ENCODE measurements around the gene MICALL1. TPM values are rescaled to one million over a fixed set of nuclear protein-coding genes. Genes with fewer than 3 reads are reported as not detected.
"Not testable (repeated sequence)": the region's sequence is repeated elsewhere in the genome, so short reads cannot be mapped to it uniquely, and the experiment has no call there.

The MICALL1 gene
- polyA plus RNA-seq, 3 donors: 9.1 to 19.6 (median 11.0) TPM

- H3K27ac ChIP-seq (ENCODE audit: low read depth, low read length): no peak overlapping the region
- WGBS, 3 donors: 85 to 95% (median 91%) methylated on average over 15 of the region's 15 CpGs
Observed at GRCh38 chr22:37925767-37926166, 19.7 kb downstream of the MICALL1 start.

- 60 to 91% (median 90%) methylated on average over 7 of the region's 7 CpGs for WGBS, 3 donors
- H3K27ac ChIP-seq (ENCODE audit: low read depth, low read length): no peak overlapping the region
Observed at GRCh38 chr22:37926358-37926757, 20.3 kb downstream of the MICALL1 start.

GRCh38 chr22:37926771-37927636, 20.9 kb downstream of the MICALL1 start:
- WGBS, 3 donors: 90 to 92% (median 92%) methylated on average over 29 to 32 of the region's 32 CpGs
- H3K27ac ChIP-seq (ENCODE audit: low read depth, low read length): no peak overlapping the region

- no peak overlapping the region for H3K27ac ChIP-seq (ENCODE audit: low read depth, low read length)
- 93 to 95% (median 94%) methylated on average over 5 of the region's 5 CpGs for WGBS, 3 donors
Observed at GRCh38 chr22:37927637-37927936, 21.5 kb downstream of the MICALL1 start.

GRCh38 chr22:37929390-37929789, 23.3 kb downstream of the MICALL1 start:
- H3K27ac ChIP-seq (ENCODE audit: low read depth, low read length): no peak overlapping the region

GRCh38 chr22:37930270-37930951, 24.3 kb downstream of the MICALL1 start:
- no peak overlapping the region for H3K27ac ChIP-seq (ENCODE audit: low read depth, low read length)
- WGBS, 3 donors: 44 to 74% (median 64%) methylated on average over 11 of the region's 11 CpGs

More at GRCh38 chr22:37929390-37929789, 23.3 kb downstream of the MICALL1 start:
- WGBS, 3 donors: 56 to 95% (median 93%) methylated on average over 5 of the region's 5 CpGs

GRCh38 chr22:37930952-37931440, 24.9 kb downstream of the MICALL1 start:
- H3K27ac ChIP-seq (ENCODE audit: low read depth, low read length): no peak overlapping the region
- WGBS, 3 donors: 54 to 85% (median 73%) methylated on average over 2 of the region's 2 CpGs

- no peak overlapping the region for H3K27ac ChIP-seq (ENCODE audit: low read depth, low read length)
- 50 to 93% (median 92%) methylated on average over 6 of the region's 6 CpGs for WGBS, 3 donors
Observed at GRCh38 chr22:37931893-37932389, 25.8 kb downstream of the MICALL1 start.

- no peak overlapping the region for H3K27ac ChIP-seq (ENCODE audit: low read depth, low read length)
- WGBS, 3 donors: 82 to 91% (median 85%) methylated on average over 10 of the region's 10 CpGs
Observed at GRCh38 chr22:37932401-37932800, 26.3 kb downstream of the MICALL1 start.

GRCh38 chr22:37932821-37933578, 26.9 kb downstream of the MICALL1 start:
- WGBS, 3 donors: 71 to 82% (median 79%) methylated on average over 20 to 21 of the region's 21 CpGs
- no peak overlapping the region for H3K27ac ChIP-seq (ENCODE audit: low read depth, low read length)

- no peak overlapping the region for H3K27ac ChIP-seq (ENCODE audit: low read depth, low read length)
- 7 to 10% (median 8%) methylated on average over 13 of the region's 13 CpGs for WGBS, 3 donors
Observed at GRCh38 chr22:37933711-37934376, 27.7 kb downstream of the MICALL1 start.

- H3K27ac ChIP-seq (ENCODE audit: low read depth, low read length): no peak overlapping the region
- 53 to 77% (median 63%) methylated on average over 12 of the region's 12 CpGs for WGBS, 3 donors
Observed at GRCh38 chr22:37940698-37941376, 34.7 kb downstream of the MICALL1 start.

GRCh38 chr22:37942133-37942532, 36.0 kb downstream of the MICALL1 start:
- 94 to 97% (median 95%) methylated on average over 8 of the region's 8 CpGs for WGBS, 3 donors
- no peak overlapping the region for H3K27ac ChIP-seq (ENCODE audit: low read depth, low read length)

GRCh38 chr22:37943136-37943824, 37.2 kb downstream of the MICALL1 start:
- H3K27ac ChIP-seq (ENCODE audit: low read depth, low read length): no peak overlapping the region
- 77 to 93% (median 88%) methylated on average over 12 of the region's 12 CpGs for WGBS, 3 donors

GRCh38 chr22:37943825-37944198, 37.7 kb downstream of the MICALL1 start:
- no peak overlapping the region for H3K27ac ChIP-seq (ENCODE audit: low read depth, low read length)
- WGBS, 3 donors: 88 to 96% (median 94%) methylated on average over 7 of the region's 7 CpGs

- 84 to 96% (median 88%) methylated on average over 10 to 11 of the region's 11 CpGs for WGBS, 3 donors
- not testable (repeated sequence) for H3K27ac ChIP-seq (ENCODE audit: low read depth, low read length)
Observed at GRCh38 chr22:37944423-37944822, 38.3 kb downstream of the MICALL1 start.

GRCh38 chr22:37947142-37947795, 41.2 kb downstream of the MICALL1 start:
- not testable (repeated sequence) for H3K27ac ChIP-seq (ENCODE audit: low read depth, low read length)
- 91 to 95% (median 93%) methylated on average over 14 of the region's 14 CpGs for WGBS, 3 donors
